Measurements from ENCODE around the gene GSTT4. TPM values are rescaled to one million over a fixed set of nuclear protein-coding genes. Genes with fewer than 3 reads are reported as not detected.

The GSTT4 gene
- total RNA-seq (2022; extraction: Qiagen RNA extraction; ENCODE audit: low read depth) = not detected in 5 replicates

DNA sequence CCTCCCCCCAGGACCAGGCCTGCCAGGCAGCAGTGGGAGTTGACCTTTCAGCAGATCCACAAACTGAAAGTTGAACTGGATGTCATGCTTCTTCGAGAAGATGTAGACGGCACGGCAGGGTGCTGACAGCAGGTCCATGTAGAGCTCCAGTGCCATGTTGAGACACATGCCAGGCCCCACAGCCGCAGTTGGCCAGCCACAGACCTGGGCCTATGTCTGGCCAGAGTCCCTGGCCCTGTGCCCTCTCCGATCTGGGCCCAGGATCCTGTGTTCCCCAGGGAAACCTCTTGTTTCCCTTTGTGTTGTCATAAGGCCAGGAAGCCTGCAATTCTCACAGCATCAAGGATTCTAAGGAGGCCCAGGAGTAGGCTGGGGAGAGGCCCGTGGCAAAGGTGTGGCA lies at the start of gene GSTT4:
TSS of gene GSTT4 (minus strand) at position 253 of the 400 bp plus-strand sequence. CDS start at position 156, 97 bp downstream.

DNA sequence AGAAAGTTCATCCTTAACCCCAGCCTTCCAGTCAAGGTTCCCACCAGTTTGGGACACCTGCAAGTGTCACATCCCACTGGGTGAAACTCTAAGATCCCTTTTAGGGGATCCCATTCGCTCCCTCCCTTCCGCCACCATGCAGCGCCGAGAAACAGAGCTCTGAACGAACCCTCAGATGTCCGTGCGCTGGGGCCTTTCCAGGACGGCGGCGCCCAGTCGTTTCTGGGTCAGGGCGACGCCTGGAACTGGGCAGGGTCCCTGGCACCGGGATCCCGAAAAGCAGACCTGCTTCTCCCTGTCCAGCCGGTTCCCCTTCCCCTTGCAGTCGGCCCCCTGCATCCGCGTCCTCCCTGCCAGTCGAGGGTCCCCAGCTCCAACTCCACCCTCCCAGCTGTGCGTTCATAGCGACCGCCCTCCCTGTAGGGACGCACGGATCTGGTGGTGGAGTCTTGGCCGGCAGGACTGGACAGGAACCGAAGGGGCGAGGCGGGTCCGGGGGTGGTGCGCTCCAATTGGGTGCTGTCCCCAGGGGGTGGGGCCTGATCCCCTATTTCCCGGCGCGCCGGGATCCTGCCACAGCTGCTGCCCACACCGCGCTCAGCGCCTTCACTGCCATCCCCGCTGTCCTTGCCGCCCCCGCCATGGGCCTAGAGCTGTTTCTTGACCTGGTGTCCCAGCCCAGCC lies 25.6 kb downstream of the GSTT4 start, which contains the start of gene GSTT2:
TSS of gene GSTT2 (plus strand) at position 578 of the 684 bp plus-strand sequence.

DNA sequence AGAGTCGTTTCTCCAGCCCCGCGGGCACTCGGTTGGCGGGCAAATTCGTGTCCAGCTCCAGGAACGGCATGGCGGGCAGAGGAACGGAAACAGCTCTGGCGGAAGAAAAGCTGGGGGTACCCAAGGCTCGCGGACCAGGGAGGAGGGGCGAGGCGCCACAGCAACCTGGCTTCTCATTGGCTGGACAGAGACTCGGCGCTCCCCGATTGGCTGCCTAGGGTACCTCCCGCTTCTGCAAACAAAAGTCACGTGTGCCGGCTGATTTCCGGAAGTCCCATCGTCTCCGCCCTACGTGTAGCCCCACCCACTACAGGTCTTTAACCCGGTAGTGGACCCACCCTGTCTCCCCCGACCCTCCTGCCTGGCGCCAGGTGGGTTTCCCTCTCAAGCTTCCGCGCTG lies 30.9 kb downstream of the GSTT4 start, which contains the start of gene DDT:
TSS of gene DDT (minus strand) at position 97 of the 400 bp plus-strand sequence. CDS start at position 70, 27 bp downstream.

DNA sequence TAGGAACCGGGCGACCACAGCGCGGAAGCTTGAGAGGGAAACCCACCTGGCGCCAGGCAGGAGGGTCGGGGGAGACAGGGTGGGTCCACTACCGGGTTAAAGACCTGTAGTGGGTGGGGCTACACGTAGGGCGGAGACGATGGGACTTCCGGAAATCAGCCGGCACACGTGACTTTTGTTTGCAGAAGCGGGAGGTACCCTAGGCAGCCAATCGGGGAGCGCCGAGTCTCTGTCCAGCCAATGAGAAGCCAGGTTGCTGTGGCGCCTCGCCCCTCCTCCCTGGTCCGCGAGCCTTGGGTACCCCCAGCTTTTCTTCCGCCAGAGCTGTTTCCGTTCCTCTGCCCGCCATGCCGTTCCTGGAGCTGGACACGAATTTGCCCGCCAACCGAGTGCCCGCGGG lies 38.7 kb downstream of the GSTT4 start, which contains the start of gene DDTL:
TSS of gene DDTL (plus strand) at position 321 of the 400 bp plus-strand sequence. CDS start at position 348, 27 bp downstream.

DNA sequence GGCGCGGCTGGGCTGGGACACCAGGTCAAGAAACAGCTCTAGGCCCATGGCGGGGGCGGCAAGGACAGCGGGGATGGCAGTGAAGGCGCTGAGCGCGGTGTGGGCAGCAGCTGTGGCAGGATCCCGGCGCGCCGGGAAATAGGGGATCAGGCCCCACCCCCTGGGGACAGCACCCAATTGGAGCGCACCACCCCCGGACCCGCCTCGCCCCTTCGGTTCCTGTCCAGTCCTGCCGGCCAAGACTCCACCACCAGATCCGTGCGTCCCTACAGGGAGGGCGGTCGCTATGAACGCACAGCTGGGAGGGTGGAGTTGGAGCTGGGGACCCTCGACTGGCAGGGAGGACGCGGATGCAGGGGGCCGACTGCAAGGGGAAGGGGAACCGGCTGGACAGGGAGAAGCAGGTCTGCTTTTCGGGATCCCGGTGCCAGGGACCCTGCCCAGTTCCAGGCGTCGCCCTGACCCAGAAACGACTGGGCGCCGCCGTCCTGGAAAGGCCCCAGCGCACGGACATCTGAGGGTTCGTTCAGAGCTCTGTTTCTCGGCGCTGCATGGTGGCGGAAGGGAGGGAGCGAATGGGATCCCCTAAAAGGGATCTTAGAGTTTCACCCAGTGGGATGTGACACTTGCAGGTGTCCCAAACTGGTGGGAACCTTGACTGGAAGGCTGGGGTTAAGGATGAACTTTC lies 44.0 kb downstream of the GSTT4 start, which contains the start of gene GSTT2B:
TSS of gene GSTT2B (minus strand) at position 112 of the 688 bp plus-strand sequence. CDS start at position 48, 64 bp downstream.

Other genes starting within 250 kb of the GSTT4 start
- not detected in 5 replicates for gene C22orf15, start 242.5 kb downstream of the GSTT4 start, total RNA-seq (2022; extraction: Qiagen RNA extraction; ENCODE audit: low read depth)
- 84.1 to 177 TPM (median 168 TPM) in 5 replicates for gene CHCHD10, start 237.5 kb downstream of the GSTT4 start, total RNA-seq (2022; extraction: Qiagen RNA extraction; ENCODE audit: low read depth)
- 0.11 to 0.23 TPM (median 0.14 TPM) in 5 replicates for gene MMP11, start 232.6 kb downstream of the GSTT4 start, total RNA-seq (2022; extraction: Qiagen RNA extraction; ENCODE audit: low read depth)
- gene SMARCB1, start 218.5 kb downstream of the GSTT4 start, total RNA-seq (2022; extraction: Qiagen RNA extraction; ENCODE audit: low read depth) = 47.3 to 58.2 TPM (median 50.3 TPM) in 5 replicates
- gene DERL3, start 166.4 kb downstream of the GSTT4 start, total RNA-seq (2022; extraction: Qiagen RNA extraction; ENCODE audit: low read depth) = 0.43 to 0.69 TPM (median 0.47 TPM) in 5 replicates
- 8.7 to 10.0 TPM (median 9.7 TPM) in 5 replicates for gene SLC2A11, start 147.6 kb downstream of the GSTT4 start, total RNA-seq (2022; extraction: Qiagen RNA extraction; ENCODE audit: low read depth)
- gene MIF, start 111.1 kb downstream of the GSTT4 start, total RNA-seq (2022; extraction: Qiagen RNA extraction; ENCODE audit: low read depth) = 485 to 881 TPM (median 831 TPM) in 5 replicates
- gene GSTT2B, start 44.3 kb downstream of the GSTT4 start, total RNA-seq (2022; extraction: Qiagen RNA extraction; ENCODE audit: low read depth) = 0.17 to 0.54 TPM (median 0.26 TPM) in 5 replicates
- gene DDTL, start 38.6 kb downstream of the GSTT4 start, total RNA-seq (2022; extraction: Qiagen RNA extraction; ENCODE audit: low read depth) = 1.6 to 1.9 TPM (median 1.7 TPM) in 5 replicates
- 103 to 162 TPM (median 139 TPM) in 5 replicates for gene DDT, start 31.0 kb downstream of the GSTT4 start, total RNA-seq (2022; extraction: Qiagen RNA extraction; ENCODE audit: low read depth)
- not detected in 5 replicates for gene GSTT2, start 25.3 kb downstream of the GSTT4 start, total RNA-seq (2022; extraction: Qiagen RNA extraction; ENCODE audit: low read depth)
- 17.3 to 22.7 TPM (median 20.2 TPM) in 5 replicates for gene CABIN1, start 5.9 kb upstream of the GSTT4 start, total RNA-seq (2022; extraction: Qiagen RNA extraction; ENCODE audit: low read depth)
- 54.2 to 70.2 TPM (median 58.4 TPM) in 5 replicates for gene SUSD2, start 176.0 kb upstream of the GSTT4 start, total RNA-seq (2022; extraction: Qiagen RNA extraction; ENCODE audit: low read depth)
- 1.1 to 2.7 TPM (median 1.8 TPM) in 5 replicates for gene GGT5, start 239.6 kb upstream of the GSTT4 start, total RNA-seq (2022; extraction: Qiagen RNA extraction; ENCODE audit: low read depth)

All from A549 treated with DMSO at 1 μM for 4 hours (cell line).